ENCODE results near the gene STX17. TPM values are rescaled to one million over a fixed set of nuclear protein-coding genes. Genes with fewer than 3 reads are reported as not detected.
"Not testable (repeated sequence)": the region's sequence is repeated elsewhere in the genome, so short reads cannot be mapped to it uniquely, and the experiment has no call there.

Gene STX17
- total and polyA plus RNA-seq, 5 donors from 2014 or later: 26.2 to 33.8 (median 28.5) TPM

GRCh38 chr9:99971410-99971809 is 65.0 kb downstream of the STX17 start:
- H3K4me1 Mint-ChIP-seq: peaks cover 0 to 4% (median 3%) of the 10 kb centered on the region in 4 donors
- no peaks in the 10 kb centered on the region for H3K27me3 Mint-ChIP-seq
- ATAC-seq (ENCODE audit: low read depth in 2 of 2): no peak
- no peak for DNase-seq
- peaks cover 51% of the 10 kb centered on the region for H3K36me3 Mint-ChIP-seq
- no peak overlapping the region for H3K4me3 ChIP-seq (ENCODE audit: low read depth, low read length)
- H3K9me3 Mint-ChIP-seq: no peaks in the 10 kb centered on the region
- H3K36me3 ChIP-seq (ENCODE audit: control insufficient read depth, insufficient read depth, low read length): peaks cover 41% of the 10 kb centered on the region
- H3K27ac Mint-ChIP-seq: no peak overlapping the region
- no peaks in the 10 kb centered on the region for H3K4me1 ChIP-seq (ENCODE audit: control insufficient read depth, insufficient read depth, low read length, poor library complexity, severe bottlenecking)
- H3K9me3 ChIP-seq (ENCODE audit: control insufficient read depth in 2 of 2, low read length in 2 of 2): no peaks in the 10 kb centered on the region
- no peak overlapping the region for H3K4me3 Mint-ChIP-seq
- H3K27ac ChIP-seq (ENCODE audit: insufficient read depth, low read length, poor library complexity, severe bottlenecking): no peak overlapping the region
- H3K27me3 ChIP-seq (ENCODE audit: control insufficient read depth, insufficient read depth, low read length): no peaks in the 10 kb centered on the region

- H3K9me3 Mint-ChIP-seq: no peaks in the 10 kb centered on the region
- no peak overlapping the region for H3K4me3 ChIP-seq (ENCODE audit: low read depth, low read length)
- no peak for ATAC-seq (ENCODE audit: low read depth in 2 of 2)
- no peak overlapping the region for H3K27ac ChIP-seq (ENCODE audit: insufficient read depth, low read length, poor library complexity, severe bottlenecking)
- H3K4me3 Mint-ChIP-seq: no peak overlapping the region
- peaks cover 46% of the 10 kb centered on the region for H3K36me3 Mint-ChIP-seq
- no peaks in the 10 kb centered on the region for H3K4me1 ChIP-seq (ENCODE audit: control insufficient read depth, insufficient read depth, low read length, poor library complexity, severe bottlenecking)
- H3K4me1 Mint-ChIP-seq: peaks cover 0 to 4% (median 2%) of the 10 kb centered on the region in 4 donors
- H3K27me3 ChIP-seq (ENCODE audit: control insufficient read depth, insufficient read depth, low read length): no peaks in the 10 kb centered on the region
- no peaks in the 10 kb centered on the region for H3K9me3 ChIP-seq (ENCODE audit: control insufficient read depth in 2 of 2, low read length in 2 of 2)
- peaks cover 30% of the 10 kb centered on the region for H3K36me3 ChIP-seq (ENCODE audit: control insufficient read depth, insufficient read depth, low read length)
- no peaks in the 10 kb centered on the region for H3K27me3 Mint-ChIP-seq
- DNase-seq: no peak
- peak overlapping the region in 1 of 3 donors; percentile 52 for H3K27ac Mint-ChIP-seq
Observed at GRCh38 chr9:99973455-99973854, 67.0 kb downstream of the STX17 start.

GRCh38 chr9:99977033-99977792 is 70.8 kb downstream of the STX17 start:
- no peaks in the 10 kb centered on the region for H3K4me1 ChIP-seq (ENCODE audit: control insufficient read depth, insufficient read depth, low read length, poor library complexity, severe bottlenecking)
- H3K27me3 ChIP-seq (ENCODE audit: control insufficient read depth, insufficient read depth, low read length): no peaks in the 10 kb centered on the region
- H3K4me1 Mint-ChIP-seq: peaks cover 0 to 10% (median 8%) of the 10 kb centered on the region in 4 donors
- H3K27me3 Mint-ChIP-seq: no peaks in the 10 kb centered on the region
- H3K36me3 Mint-ChIP-seq: peaks cover 29% of the 10 kb centered on the region
- no peak overlapping the region for H3K27ac Mint-ChIP-seq
- H3K4me3 Mint-ChIP-seq: no peak overlapping the region
- no peaks in the 10 kb centered on the region for H3K9me3 Mint-ChIP-seq
- peaks cover 17% of the 10 kb centered on the region for H3K36me3 ChIP-seq (ENCODE audit: control insufficient read depth, insufficient read depth, low read length)
- no peak for DNase-seq
- H3K9me3 ChIP-seq (ENCODE audit: control insufficient read depth in 2 of 2, low read length in 2 of 2): no peaks in the 10 kb centered on the region
- no peak overlapping the region for H3K27ac ChIP-seq (ENCODE audit: insufficient read depth, low read length, poor library complexity, severe bottlenecking)
- H3K4me3 ChIP-seq (ENCODE audit: low read depth, low read length): no peak overlapping the region
- no peak for ATAC-seq (ENCODE audit: low read depth in 2 of 2)

- Mint-ChIP-seq H3K36me3 (peaks cover 25% of the 10 kb centered on the region), H3K4me1 (peaks cover 0 to 10% (median 8%) of the 10 kb centered on the region in 4 donors), H3K9me3 (no peaks in the 10 kb centered on the region), H3K4me3 (no peak overlapping the region), H3K27me3 (no peaks in the 10 kb centered on the region), H3K27ac (peak overlapping the region in 1 of 3 donors; percentile 43)
- Histone ChIP-seq H3K27ac (ENCODE audit: insufficient read depth, low read length, poor library complexity, severe bottlenecking) (no peak overlapping the region), H3K4me3 (ENCODE audit: low read depth, low read length) (no peak overlapping the region), H3K27me3 (ENCODE audit: control insufficient read depth, insufficient read depth, low read length) (no peaks in the 10 kb centered on the region), H3K36me3 (ENCODE audit: control insufficient read depth, insufficient read depth, low read length) (peaks cover 19% of the 10 kb centered on the region), H3K9me3 (ENCODE audit: control insufficient read depth in 2 of 2, low read length in 2 of 2) (no peaks in the 10 kb centered on the region), H3K4me1 (ENCODE audit: control insufficient read depth, insufficient read depth, low read length, poor library complexity, severe bottlenecking) (no peaks in the 10 kb centered on the region)
- DNase-seq (no peak), ATAC-seq (ENCODE audit: low read depth in 2 of 2) (no peak)
Observed at GRCh38 chr9:99978221-99978620, 71.8 kb downstream of the STX17 start.

GRCh38 chr9:99980598-99980997 is 74.1 kb downstream of the STX17 start:
- Mint-ChIP-seq H3K36me3 (peaks cover 21% of the 10 kb centered on the region), H3K4me3 (no peak overlapping the region), H3K27ac (peak overlapping the region in 1 of 3 donors; percentile 45), H3K27me3 (no peaks in the 10 kb centered on the region), H3K4me1 (peaks cover 0 to 10% (median 6%) of the 10 kb centered on the region in 4 donors), H3K9me3 (no peaks in the 10 kb centered on the region)
- H3K27ac ChIP-seq (ENCODE audit: insufficient read depth, low read length, poor library complexity, severe bottlenecking): no peak overlapping the region
- peaks cover 17% of the 10 kb centered on the region for H3K36me3 ChIP-seq (ENCODE audit: control insufficient read depth, insufficient read depth, low read length)
- H3K27me3 ChIP-seq (ENCODE audit: control insufficient read depth, insufficient read depth, low read length): no peaks in the 10 kb centered on the region
- no peaks in the 10 kb centered on the region for H3K4me1 ChIP-seq (ENCODE audit: control insufficient read depth, insufficient read depth, low read length, poor library complexity, severe bottlenecking)
- no peaks in the 10 kb centered on the region for H3K9me3 ChIP-seq (ENCODE audit: control insufficient read depth in 2 of 2, low read length in 2 of 2)
- no peak overlapping the region for H3K4me3 ChIP-seq (ENCODE audit: low read depth, low read length)
- DNase-seq: no peak
- no peak for ATAC-seq (ENCODE audit: low read depth in 2 of 2)

GRCh38 chr9:99986642-99987041 is 80.2 kb downstream of the STX17 start:
- H3K36me3 ChIP-seq (ENCODE audit: control insufficient read depth, insufficient read depth, low read length): peaks cover 12% of the 10 kb centered on the region

GRCh38 chr9:99990508-99990907 is 84.1 kb downstream of the STX17 start:
- H3K9me3 Mint-ChIP-seq: peaks cover 0 to 52% (median 11%) of the 10 kb centered on the region in 7 donors
- peak overlapping the region in 1 of 4 donors; percentile 45 for H3K4me3 Mint-ChIP-seq
- not testable (repeated sequence) for H3K27me3 ChIP-seq (ENCODE audit: control insufficient read depth, insufficient read depth, low read length); H3K36me3 ChIP-seq (ENCODE audit: control insufficient read depth, insufficient read depth, low read length); H3K9me3 ChIP-seq (ENCODE audit: control insufficient read depth in 2 of 2, low read length in 2 of 2); ATAC-seq (ENCODE audit: low read depth in 2 of 2); DNase-seq; H3K4me3 ChIP-seq (ENCODE audit: low read depth, low read length); H3K4me1 Mint-ChIP-seq; H3K4me1 ChIP-seq (ENCODE audit: control insufficient read depth, insufficient read depth, low read length, poor library complexity, severe bottlenecking); H3K27ac Mint-ChIP-seq; H3K27me3 Mint-ChIP-seq; H3K27ac ChIP-seq (ENCODE audit: insufficient read depth, low read length, poor library complexity, severe bottlenecking)
- peaks cover 57% of the 10 kb centered on the region for H3K36me3 Mint-ChIP-seq

More at GRCh38 chr9:99986642-99987041, 80.2 kb downstream of the STX17 start:
- no peak for ATAC-seq (ENCODE audit: low read depth in 2 of 2)
- no peaks in the 10 kb centered on the region for H3K27me3 Mint-ChIP-seq
- H3K4me3 Mint-ChIP-seq: no peak overlapping the region
- no peaks in the 10 kb centered on the region for H3K4me1 ChIP-seq (ENCODE audit: control insufficient read depth, insufficient read depth, low read length, poor library complexity, severe bottlenecking)
- peaks cover 0 to 3% of the 10 kb centered on the region in 2 experiments for H3K9me3 ChIP-seq (ENCODE audit: control insufficient read depth in 2 of 2, low read length in 2 of 2)
- H3K27me3 ChIP-seq (ENCODE audit: control insufficient read depth, insufficient read depth, low read length): no peaks in the 10 kb centered on the region
- peaks cover 0 to 8% (median 5%) of the 10 kb centered on the region in 4 donors for H3K4me1 Mint-ChIP-seq
- H3K4me3 ChIP-seq (ENCODE audit: low read depth, low read length): no peak overlapping the region
- H3K9me3 Mint-ChIP-seq: peaks cover 0 to 23% (median 6%) of the 10 kb centered on the region in 7 donors
- no peak overlapping the region for H3K27ac ChIP-seq (ENCODE audit: insufficient read depth, low read length, poor library complexity, severe bottlenecking)
- peak overlapping the region in 2 of 3 donors; percentile 32 to 34 for H3K27ac Mint-ChIP-seq
- DNase-seq: no peak
- peaks cover 37% of the 10 kb centered on the region for H3K36me3 Mint-ChIP-seq

- H3K27me3 Mint-ChIP-seq: no peaks in the 10 kb centered on the region
- Histone ChIP-seq H3K9me3 (ENCODE audit: control insufficient read depth in 2 of 2, low read length in 2 of 2) (no peaks in the 10 kb centered on the region), H3K27me3 (ENCODE audit: control insufficient read depth, insufficient read depth, low read length) (no peaks in the 10 kb centered on the region), H3K4me1 (ENCODE audit: control insufficient read depth, insufficient read depth, low read length, poor library complexity, severe bottlenecking) (no peaks in the 10 kb centered on the region), H3K27ac (ENCODE audit: insufficient read depth, low read length, poor library complexity, severe bottlenecking) (no peak overlapping the region), H3K36me3 (ENCODE audit: control insufficient read depth, insufficient read depth, low read length) (peaks cover 20% of the 10 kb centered on the region), H3K4me3 (ENCODE audit: low read depth, low read length) (no peak overlapping the region)
- ATAC-seq (ENCODE audit: low read depth in 2 of 2) (no peak), DNase-seq (no peak)
- H3K9me3 Mint-ChIP-seq: peaks cover 0 to 22% (median 4%) of the 10 kb centered on the region in 7 donors
- H3K36me3 Mint-ChIP-seq: peaks cover 80% of the 10 kb centered on the region
- H3K27ac Mint-ChIP-seq: no peak overlapping the region
- peaks cover 0 to 15% (median 0%) of the 10 kb centered on the region in 4 donors for H3K4me1 Mint-ChIP-seq
- no peak overlapping the region for H3K4me3 Mint-ChIP-seq
Observed at GRCh38 chr9:99998266-99998665, 91.8 kb downstream of the STX17 start.

All from CD4-positive, CD25-positive, alpha-beta regulatory T cell (primary cell).